ENCODE results near the gene PHF21A. TPM values are rescaled to one million over a fixed set of nuclear protein-coding genes. Genes with fewer than 3 reads are reported as not detected.

The PHF21A gene
- total RNA-seq, 4 donors from 2014 or later = 28.5 to 53.9 (median 42.2) TPM

GRCh38 chr11:45889966-45890365 lies 231.3 kb downstream of the PHF21A start:
- ATAC-seq = no peak
- no peak overlapping the region for H3K27ac ChIP-seq
- 60 to 85% methylated on average over 1 to 7 of the region's 9 CpGs for WGBS, 2 donors (ENCODE audit: low coverage in 1 of 2)
- no peak overlapping the region for H3K4me3 ChIP-seq
- no peaks in the 10 kb centered on the region for H3K36me3 ChIP-seq
- peaks cover 13% of the 10 kb centered on the region for H3K27me3 ChIP-seq
- no peaks in the 10 kb centered on the region for H3K9me3 ChIP-seq
- TF ChIP-seq EP300 (IDR thresholded peaks at IDR 0.05) (no peak), POLR2AphosphoS5 (IDR thresholded peaks at IDR 0.05) (no peak), CTCF (IDR thresholded peaks at IDR 0.05) (no peak), POLR2A (IDR thresholded peaks at IDR 0.05) (no peak)
- H3K4me1 ChIP-seq = peaks cover 0 to 11% (median 3%) of the 10 kb centered on the region in 3 donors

GRCh38 chr11:45889555-45889954 lies 231.7 kb downstream of the PHF21A start:
- Histone ChIP-seq H3K9me3 (no peaks in the 10 kb centered on the region), H3K27me3 (peaks cover 9% of the 10 kb centered on the region), H3K4me3 (no peak overlapping the region), H3K4me1 (peaks cover 0 to 12% (median 3%) of the 10 kb centered on the region in 3 donors), H3K36me3 (no peaks in the 10 kb centered on the region), H3K27ac (no peak overlapping the region)
- no peak for ATAC-seq
- no peak for TF ChIP-seq POLR2A (IDR thresholded peaks at IDR 0.05)
- TF ChIP-seq EP300 (IDR thresholded peaks at IDR 0.05) = no peak
- TF ChIP-seq POLR2AphosphoS5 (IDR thresholded peaks at IDR 0.05) = no peak
- TF ChIP-seq CTCF (IDR thresholded peaks at IDR 0.05) = no peak
- 82% methylated on average over 7 of the region's 8 CpGs; no CpG with 5 or more reads in 1 of the 2 donors for WGBS, 2 donors (ENCODE audit: low coverage in 1 of 2)

DNA sequence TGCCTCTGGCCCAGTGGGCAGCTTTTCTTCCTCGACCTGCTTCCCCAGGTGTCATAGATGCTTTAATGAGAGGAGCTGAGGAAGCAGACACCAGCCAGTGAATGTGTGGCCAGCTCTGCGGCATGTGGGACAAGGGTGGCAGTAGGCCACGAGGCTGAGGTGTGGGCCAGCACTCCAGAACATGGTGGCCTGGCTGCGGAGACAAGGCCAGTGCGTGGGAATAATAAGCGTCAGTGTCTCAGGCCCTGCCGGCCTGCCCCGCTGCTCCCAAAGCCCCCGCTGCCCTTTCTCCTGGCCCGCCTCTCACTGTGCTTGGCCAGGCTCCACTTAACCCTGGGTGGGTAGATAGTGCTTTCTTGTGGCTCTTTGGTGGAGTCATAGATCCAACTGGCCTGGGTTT lies 233.7 kb downstream of the PHF21A start:
- H3K27ac ChIP-seq = no peak overlapping the region
- H3K4me3 ChIP-seq = no peak overlapping the region
- no peaks in the 10 kb centered on the region for H3K27me3 ChIP-seq
- ATAC-seq = no peak
- H3K9me3 ChIP-seq = no peaks in the 10 kb centered on the region
- H3K36me3 ChIP-seq = peaks cover 0 to 10% of the 10 kb centered on the region in 2 donors
- WGBS, 2 donors (ENCODE audit: low coverage in 1 of 2) = 91% methylated on average over 6 of the region's 10 CpGs; no CpG with 5 or more reads in 1 of the 2 donors
- H3K4me1 ChIP-seq = peaks cover 0 to 12% (median 3%) of the 10 kb centered on the region in 3 donors
- no peak for TF ChIP-seq CTCF (IDR thresholded peaks at IDR 0.05)
- TF ChIP-seq POLR2AphosphoS5 (IDR thresholded peaks at IDR 0.05) = no peak
- TF ChIP-seq POLR2A (IDR thresholded peaks at IDR 0.05) = no peak
- TF ChIP-seq EP300 (IDR thresholded peaks at IDR 0.05) = no peak

DNA sequence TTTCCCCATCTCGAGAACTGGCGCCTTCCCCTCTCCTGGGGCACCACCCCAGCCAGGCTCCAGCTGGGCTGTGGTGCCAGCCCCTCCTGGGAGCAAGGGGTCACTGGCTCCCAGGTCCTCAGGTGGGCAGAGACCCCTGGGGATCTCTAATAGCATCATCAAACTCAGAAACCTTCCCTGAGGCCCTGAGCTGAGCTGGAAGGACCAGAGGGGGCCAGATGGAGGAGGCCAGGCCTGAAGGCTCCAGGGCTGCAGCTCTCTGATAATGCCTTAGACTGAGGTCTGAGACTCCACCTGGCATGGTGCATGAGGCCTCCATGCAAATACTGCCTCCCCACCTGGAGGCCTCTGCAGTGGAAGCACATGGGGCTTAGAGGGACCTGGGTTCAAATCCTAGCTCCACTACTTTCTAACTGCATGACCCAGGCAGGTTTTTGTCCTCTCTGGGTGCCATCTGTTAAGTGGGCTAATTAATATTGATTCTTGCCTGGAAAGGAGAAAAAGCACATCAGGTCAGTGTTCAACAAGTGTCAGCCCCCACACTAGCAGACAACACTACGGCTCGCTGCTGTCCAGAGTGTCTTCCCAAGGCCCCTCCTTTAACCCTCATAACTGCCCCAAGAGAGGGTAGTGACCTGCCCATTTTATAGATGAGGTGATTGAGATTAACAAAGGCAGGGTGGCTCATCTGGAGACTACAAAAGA lies 234.3 kb downstream of the PHF21A start:
- WGBS, 2 donors (ENCODE audit: low coverage in 1 of 2) = 100% methylated on average over 4 of the region's 4 CpGs; no CpG with 5 or more reads in 1 of the 2 donors
- peaks cover 0 to 12% (median 3%) of the 10 kb centered on the region in 3 donors for H3K4me1 ChIP-seq
- TF ChIP-seq CTCF (IDR thresholded peaks at IDR 0.05) (no peak), EP300 (IDR thresholded peaks at IDR 0.05) (no peak), POLR2AphosphoS5 (IDR thresholded peaks at IDR 0.05) (no peak), POLR2A (IDR thresholded peaks at IDR 0.05) (no peak)
- no peaks in the 10 kb centered on the region for H3K9me3 ChIP-seq
- no peak for ATAC-seq
- H3K27me3 ChIP-seq = no peaks in the 10 kb centered on the region
- no peak overlapping the region for H3K4me3 ChIP-seq
- H3K36me3 ChIP-seq = peaks cover 0 to 16% of the 10 kb centered on the region in 2 donors
- no peak overlapping the region for H3K27ac ChIP-seq

All from gastroesophageal sphincter (tissue), 4 donors.